HL-60 (cell line): ENCODE measurements around the gene DNAJB12.

Experiments used
- DNase-seq, 2 experiments: peaks; one replicate each; pipeline ENCODE4 v3.0.0-alpha.2; 2010 to 2020; ENCODE audit warnings: low read depth in 1 of 2, low spot score in 1 of 2
- H3K27ac ChIP-seq: fragments of 250-450 bp; sonication (Bioruptor Pico); replicated peaks from 2 replicates; pipeline ENCODE4 v1.5.1; 2020; ENCODE audit warnings: mild to moderate bottlenecking, moderate library complexity
- H3K27me3 ChIP-seq: fragments of 250-450 bp; sonication (Bioruptor Pico); 2 replicates; pipeline ENCODE4 v1.5.1; 2021; ENCODE audit warnings: mild to moderate bottlenecking, moderate library complexity; ENCODE audit not compliant: insufficient read depth, poor library complexity, severe bottlenecking
- H3K4me3 ChIP-seq: replicated peaks from 2 replicates; pipeline ENCODE4 v1.5.1; 2011; ENCODE audit warnings: mild to moderate bottlenecking, control low read depth, low read length; ENCODE audit not compliant: insufficient read depth
- CTCF ChIP-seq: IDR thresholded peaks from one replicate; pipeline ENCODE4 v1.5.1; 2011; ENCODE audit warnings: low read length, control low read depth, inconsistent platforms; ENCODE audit not compliant: insufficient read depth
- GABPA ChIP-seq: IDR thresholded peaks from 2 replicates; pipeline ENCODE4 v1.6.1; 2012; ENCODE audit warnings: low read depth
- POLR2AphosphoS5 ChIP-seq: IDR thresholded peaks from 2 replicates; pipeline ENCODE4 v1.6.1; 2012; ENCODE audit warnings: low read depth
- SPI1 ChIP-seq: IDR thresholded peaks from 2 replicates; pipeline ENCODE4 v1.6.1; 2012; ENCODE audit warnings: low read depth, mild to moderate bottlenecking, borderline replicate concordance
- TF ChIP-seq, protein P1 (sequence below): IDR thresholded peaks from 2 replicates; pipeline ENCODE4 v1.6.1; 2012; ENCODE audit warnings: low read depth; ENCODE audit not compliant: insufficient replicate concordance

DNAJB12 gene

GRCh38 chr10:72370201-72370722, 15.5 kb upstream of the DNAJB12 start:
- Histone ChIP-seq H3K27ac (no peak overlapping the region), H3K27me3 (no peaks in the 10 kb centered on the region), H3K4me3 (no peak overlapping the region)
- no peak for DNase-seq
- TF ChIP-seq GABPA (no peak), POLR2AphosphoS5 (no peak), SPI1 (no peak), CTCF (no peak)
- TF ChIP-seq, protein P1, sequence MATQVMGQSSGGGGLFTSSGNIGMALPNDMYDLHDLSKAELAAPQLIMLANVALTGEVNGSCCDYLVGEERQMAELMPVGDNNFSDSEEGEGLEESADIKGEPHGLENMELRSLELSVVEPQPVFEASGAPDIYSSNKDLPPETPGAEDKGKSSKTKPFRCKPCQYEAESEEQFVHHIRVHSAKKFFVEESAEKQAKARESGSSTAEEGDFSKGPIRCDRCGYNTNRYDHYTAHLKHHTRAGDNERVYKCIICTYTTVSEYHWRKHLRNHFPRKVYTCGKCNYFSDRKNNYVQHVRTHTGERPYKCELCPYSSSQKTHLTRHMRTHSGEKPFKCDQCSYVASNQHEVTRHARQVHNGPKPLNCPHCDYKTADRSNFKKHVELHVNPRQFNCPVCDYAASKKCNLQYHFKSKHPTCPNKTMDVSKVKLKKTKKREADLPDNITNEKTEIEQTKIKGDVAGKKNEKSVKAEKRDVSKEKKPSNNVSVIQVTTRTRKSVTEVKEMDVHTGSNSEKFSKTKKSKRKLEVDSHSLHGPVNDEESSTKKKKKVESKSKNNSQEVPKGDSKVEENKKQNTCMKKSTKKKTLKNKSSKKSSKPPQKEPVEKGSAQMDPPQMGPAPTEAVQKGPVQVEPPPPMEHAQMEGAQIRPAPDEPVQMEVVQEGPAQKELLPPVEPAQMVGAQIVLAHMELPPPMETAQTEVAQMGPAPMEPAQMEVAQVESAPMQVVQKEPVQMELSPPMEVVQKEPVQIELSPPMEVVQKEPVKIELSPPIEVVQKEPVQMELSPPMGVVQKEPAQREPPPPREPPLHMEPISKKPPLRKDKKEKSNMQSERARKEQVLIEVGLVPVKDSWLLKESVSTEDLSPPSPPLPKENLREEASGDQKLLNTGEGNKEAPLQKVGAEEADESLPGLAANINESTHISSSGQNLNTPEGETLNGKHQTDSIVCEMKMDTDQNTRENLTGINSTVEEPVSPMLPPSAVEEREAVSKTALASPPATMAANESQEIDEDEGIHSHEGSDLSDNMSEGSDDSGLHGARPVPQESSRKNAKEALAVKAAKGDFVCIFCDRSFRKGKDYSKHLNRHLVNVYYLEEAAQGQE, result no peak

GRCh38 chr10:72367301-72367960, 12.7 kb upstream of the DNAJB12 start:
- no peak for TF ChIP-seq POLR2AphosphoS5
- no peak for TF ChIP-seq CTCF
- TF ChIP-seq, protein P1, result no peak
- no peak for TF ChIP-seq SPI1
- TF ChIP-seq GABPA, result no peak
- Histone ChIP-seq H3K4me3 (no peak overlapping the region), H3K27ac (no peak overlapping the region), H3K27me3 (no peaks in the 10 kb centered on the region)
- no peak for DNase-seq

- H3K27ac ChIP-seq, result no peak overlapping the region
- no peak for DNase-seq
- no peak overlapping the region for H3K4me3 ChIP-seq
- H3K27me3 ChIP-seq, result no peaks in the 10 kb centered on the region
- TF ChIP-seq SPI1 (no peak), GABPA (no peak), CTCF (no peak), POLR2AphosphoS5 (no peak)
- TF ChIP-seq, protein P1, result no peak
Observed at GRCh38 chr10:72365106-72365895, 10.6 kb upstream of the DNAJB12 start.
